ENCODE data around the gene PAFAH1B2.

PAFAH1B2 gene

DNA sequence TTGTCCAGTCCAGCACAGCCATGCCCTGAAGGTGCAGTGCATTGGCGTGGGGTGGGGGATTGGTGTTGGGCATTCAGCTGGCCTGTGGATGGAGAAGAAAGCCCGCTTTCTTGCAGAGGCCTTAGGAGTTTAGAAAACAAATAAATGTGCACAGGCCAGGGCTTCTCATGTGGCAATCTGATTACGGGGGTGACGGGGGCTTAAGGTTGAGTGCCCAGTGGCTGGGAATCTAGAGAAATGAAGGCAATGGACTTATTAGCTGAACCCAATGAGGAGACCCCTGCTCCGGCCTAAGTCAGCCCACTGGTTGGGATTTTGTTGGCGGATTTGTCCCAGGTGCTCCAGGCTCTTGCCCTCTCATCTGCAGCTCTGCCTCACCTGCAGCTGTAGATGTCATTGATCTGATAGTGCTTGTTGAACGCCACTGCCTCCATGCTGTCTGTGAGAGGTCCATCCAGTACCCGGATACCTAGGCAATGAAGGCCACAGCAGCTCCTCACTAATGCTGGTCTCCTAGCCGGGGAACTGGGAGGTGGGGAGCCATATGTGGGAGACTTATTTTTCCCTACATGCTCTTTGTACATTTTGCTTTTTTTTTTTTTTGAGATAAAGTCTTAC lies 81.6 kb downstream of the PAFAH1B2 start:
- no peak for DNase-seq
